Hematopoietic multipotent progenitor cell treated with erythropoietin and hydrocortisone succinate and interleukin-3 and kit ligand, for 6 days (in vitro differentiated cells): ENCODE results near the gene IDUA.

Experiments
- DNase-seq: peaks from one replicate; pipeline ENCODE4 v3.0.0-alpha.2; 2015

The IDUA gene

DNA sequence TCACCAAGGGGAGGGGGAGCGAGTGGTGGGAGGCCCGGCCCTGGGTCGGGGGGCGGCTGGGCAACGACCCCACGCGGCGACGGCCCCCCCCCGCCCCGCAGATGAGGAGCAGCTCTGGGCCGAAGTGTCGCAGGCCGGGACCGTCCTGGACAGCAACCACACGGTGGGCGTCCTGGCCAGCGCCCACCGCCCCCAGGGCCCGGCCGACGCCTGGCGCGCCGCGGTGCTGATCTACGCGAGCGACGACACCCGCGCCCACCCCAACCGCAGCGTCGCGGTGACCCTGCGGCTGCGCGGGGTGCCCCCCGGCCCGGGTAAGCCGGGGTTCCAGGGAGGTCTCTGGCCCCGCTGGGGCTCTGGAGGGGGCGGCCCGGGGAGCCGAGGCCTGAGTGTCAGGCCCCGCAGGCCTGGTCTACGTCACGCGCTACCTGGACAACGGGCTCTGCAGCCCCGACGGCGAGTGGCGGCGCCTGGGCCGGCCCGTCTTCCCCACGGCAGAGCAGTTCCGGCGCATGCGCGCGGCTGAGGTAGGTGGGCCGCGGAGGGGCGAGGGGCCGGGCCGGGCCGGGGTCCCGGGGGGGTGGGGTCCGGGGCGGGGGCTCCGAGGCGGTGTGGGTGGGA lies 15.9 kb downstream of the IDUA start:
- no peak for DNase-seq

DNA sequence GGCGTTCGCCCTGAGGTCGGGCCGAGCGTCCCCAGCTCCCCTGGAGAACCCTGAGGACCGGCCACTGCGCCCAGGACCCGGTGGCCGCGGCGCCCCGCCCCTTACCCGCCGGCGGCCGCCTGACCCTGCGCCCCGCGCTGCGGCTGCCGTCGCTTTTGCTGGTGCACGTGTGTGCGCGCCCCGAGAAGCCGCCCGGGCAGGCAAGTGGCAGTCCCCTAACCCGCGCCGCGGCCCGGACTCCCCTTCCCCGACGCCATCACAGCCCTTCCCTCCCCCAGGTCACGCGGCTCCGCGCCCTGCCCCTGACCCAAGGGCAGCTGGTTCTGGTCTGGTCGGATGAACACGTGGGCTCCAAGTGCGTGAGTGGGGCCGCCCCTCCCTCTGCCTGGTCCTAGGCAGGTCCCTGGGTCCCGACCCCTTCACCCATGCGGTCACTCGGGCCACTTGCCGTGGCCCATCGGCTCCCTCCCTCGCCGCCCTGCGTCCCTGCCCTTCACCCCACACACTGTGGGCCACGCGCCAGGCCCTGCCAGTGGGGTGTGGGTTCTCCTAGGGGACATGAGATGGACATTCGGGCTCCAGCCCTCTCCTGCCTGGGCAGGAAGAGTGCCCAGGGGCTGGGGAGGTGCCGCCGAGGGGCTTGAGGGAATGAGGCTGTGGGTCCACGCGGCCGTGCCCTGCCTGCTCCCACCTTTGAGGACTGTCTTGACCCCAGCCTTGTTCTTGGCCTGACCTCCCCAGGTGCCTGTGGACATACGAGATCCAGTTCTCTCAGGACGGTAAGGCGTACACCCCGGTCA lies 16.6 kb downstream of the IDUA start:
- no peak for DNase-seq

DNA sequence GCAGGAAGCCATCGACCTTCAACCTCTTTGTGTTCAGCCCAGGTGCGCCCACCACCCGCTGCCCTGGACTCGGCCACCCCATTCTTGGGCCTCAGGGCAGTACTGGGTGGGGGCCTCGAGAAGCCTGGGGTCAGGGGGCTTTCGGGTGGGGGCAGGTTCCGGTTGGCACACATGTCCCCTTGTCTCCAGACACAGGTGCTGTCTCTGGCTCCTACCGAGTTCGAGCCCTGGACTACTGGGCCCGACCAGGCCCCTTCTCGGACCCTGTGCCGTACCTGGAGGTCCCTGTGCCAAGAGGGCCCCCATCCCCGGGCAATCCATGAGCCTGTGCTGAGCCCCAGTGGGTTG lies 17.2 kb downstream of the IDUA start:
- no peak for DNase-seq

DNA sequence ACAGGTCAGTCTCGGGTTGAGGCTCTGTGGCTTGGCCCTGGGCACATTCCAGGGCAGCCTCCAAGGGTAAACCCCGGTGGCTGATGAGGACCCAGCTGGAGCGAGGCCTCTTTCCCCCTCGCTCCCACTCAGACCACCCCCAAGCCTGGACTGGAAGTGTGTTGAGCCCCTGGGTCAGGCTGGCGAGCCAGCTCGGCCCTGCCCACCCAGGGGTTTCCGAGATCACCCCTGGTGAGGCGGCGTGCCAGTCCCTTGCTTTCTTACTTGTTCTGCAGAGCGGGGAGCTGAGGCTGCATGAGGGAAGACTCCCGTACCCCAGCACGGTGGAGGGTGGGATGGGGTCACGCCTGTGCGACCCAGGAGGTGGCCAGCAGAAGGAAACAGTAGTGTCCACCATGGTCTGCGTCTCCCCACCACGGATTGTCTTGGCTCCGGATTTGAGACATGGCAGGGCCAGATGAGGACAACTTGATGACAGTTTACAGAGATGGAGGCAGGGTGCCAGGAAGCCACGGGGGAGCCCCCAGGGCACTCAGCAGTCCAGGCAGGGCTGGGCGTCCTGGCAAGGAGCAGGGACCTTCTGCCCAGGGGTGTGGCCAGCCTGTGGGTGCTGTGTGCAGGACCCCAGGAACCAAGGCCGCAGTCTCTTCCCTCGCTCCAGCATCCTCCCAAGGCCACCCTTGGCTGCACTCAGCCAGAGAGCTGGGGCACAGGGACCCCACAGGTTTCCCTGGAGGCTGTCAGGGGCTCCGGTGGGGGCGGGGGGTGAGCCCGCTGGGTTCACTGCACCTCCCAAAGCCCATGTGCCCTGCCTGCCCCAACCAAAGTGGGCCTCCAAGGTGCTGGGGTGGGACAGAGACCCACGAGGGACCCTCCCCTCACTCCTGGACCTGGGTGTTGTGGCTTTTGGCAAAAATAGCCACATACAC lies 18.0 kb downstream of the IDUA start:
- no peak for DNase-seq

DNA sequence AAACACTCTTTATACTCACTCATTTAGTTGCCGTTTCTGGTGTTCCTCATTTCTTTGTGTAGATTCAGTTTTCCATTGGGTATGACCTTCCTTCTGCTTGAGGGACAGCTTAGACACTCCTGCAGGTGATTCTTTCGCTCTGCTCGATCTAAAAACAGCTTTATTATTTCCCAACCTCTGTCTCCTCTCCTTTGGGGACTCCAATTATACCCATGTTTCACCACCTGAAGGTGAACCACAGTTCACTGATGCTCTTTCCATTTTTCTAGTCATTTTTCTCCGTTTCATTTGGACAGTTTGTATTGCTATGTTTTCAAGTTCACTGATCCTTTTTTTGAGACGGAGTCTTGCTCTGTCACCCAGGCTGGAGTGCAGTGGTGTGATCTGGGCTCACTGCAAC lies 20.0 kb downstream of the IDUA start:
- DNase-seq: no peak

DNA sequence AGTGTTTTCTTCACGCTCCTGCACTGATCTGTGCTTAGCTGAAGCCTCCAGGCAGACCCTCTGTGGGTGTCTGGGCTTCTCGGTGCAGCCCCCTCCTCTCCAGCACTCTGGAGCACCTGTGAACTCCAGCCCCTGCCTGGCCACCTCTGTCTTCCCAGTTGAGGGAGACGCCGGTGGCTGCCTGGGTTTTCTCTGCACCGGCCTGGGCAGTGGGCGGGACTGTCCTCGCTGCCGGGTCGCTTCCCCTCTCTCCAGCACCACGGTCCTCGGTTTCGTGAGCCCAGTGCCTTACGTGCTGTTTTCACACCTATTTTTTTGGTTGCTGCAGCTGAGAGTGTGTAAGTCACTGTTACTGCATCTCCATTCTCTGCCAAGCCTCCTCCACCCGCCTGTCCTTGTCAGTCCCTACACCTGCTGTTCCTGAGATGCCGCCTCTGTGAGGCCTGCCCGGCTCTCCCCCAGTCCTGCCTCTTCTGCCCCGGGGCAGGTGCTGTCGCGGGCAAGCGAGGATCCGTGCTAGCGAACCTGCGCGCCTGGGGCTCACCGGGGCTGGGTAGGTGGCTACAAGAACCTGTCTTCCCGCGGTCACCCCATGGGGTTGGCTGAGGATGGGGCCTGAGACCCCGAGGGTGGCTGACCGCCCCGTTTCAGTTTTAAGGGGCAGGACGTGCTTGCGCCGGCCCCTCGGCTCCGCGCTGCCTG lies 22.1 kb downstream of the IDUA start:
- DNase-seq: peak; percentile 35

DNA sequence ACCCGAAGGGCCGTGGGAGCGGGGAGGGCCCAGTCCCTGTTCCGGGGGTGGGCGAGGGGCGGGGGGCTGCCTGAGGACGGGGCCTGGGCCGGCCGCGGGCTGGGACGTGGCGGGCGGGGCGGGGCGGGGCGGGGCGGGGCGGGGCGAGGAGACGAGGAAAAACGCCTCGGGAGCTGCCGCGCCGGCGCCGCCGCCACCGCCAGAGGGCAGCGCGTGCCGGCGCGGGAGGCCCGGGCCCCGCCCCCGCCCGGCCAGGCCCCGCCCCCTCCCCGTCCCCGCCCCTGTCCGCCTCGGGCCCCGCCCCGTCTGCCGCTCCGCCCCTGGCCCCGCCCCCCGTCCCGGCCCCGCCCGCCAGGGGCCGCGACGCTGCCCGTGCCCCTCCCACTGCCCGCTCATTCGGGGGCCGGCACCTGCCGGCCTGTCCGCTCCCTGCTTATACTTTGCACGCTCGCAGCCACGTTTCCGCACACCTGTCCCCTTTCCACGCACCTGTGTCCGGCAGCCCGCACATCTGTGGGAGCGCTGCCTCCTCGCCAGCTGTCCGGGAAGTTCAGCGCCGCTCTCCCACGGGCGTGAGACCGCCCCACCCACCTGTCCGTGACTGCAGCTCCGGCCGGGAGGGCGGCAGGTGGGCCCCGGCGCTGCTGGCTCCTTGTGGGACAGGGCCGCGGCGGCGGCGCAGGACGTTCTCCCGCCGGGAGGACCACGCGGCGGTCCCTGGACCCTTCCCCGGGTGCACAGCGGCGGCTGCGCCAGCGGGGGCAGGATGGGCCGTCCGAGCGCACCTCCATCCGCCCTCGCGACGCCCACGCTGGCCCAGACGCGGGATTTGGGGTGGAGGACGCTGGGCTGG lies 22.9 kb downstream of the IDUA start:
- peak; percentile 73 for DNase-seq

DNA sequence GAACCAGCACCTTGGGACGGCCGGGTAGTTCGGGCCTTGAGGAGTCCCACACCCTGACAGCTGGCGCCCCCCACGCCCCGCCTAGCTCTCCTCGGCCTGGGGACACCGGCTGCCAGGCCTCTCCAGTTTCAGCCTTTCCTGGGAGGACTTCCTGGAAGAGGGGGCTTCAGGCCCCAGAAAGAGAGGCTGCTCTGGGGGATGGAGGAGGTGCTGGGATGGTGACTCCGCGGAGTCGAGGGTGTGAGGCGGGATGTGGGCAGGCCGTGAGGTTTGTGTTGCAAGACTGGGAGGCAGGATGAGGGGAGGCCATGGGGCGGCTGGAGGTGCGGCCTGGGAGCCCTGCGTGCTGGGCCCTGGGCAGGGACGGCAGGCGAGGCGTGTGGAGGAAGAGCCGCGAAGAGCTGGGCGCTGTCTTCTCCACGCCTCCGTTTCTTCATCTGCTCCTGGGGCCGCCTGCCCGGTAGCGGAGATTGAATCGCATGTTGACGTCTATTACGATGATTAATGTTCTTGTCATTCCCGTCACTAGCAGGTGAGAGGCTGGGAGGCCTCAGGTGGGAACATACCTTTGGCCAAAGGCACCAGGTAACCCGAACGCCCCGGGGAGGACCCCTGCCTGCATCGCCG lies 23.7 kb downstream of the IDUA start:
- DNase-seq: peak; percentile 82

DNA sequence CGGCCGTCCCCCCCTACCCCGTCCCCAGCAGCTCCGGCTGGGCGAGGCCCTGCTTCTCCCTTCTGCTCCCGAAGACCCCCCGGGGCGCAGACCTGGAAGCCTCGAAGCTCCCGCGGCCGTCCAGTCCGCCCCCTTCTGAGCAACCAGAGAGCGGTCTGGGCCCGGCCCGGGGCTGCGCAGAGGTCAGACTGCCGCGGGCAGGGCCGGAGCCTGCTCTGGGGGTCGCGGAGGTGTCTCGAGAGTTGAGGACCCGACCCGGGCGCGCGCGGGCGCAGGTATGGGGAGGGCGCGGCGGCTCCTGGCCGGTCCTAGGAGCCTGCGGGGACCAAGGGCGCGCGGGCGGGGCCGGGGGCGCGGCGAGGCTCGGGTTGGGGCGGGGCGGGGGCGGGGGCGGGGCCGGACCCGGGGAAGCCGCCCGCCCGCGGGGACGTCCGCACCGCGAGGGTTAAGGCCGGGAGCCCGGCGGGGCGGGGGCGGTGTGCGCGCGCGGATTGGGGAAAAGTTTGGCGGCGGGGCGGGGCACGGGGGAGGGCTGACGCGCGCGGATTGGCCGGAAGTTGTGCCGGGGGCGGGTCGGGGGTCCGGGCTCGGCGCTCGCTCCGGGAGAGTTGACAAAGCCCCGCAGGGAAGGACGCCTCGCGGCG lies 24.3 kb downstream of the IDUA start, which contains the start of gene FGFRL1:
TSS of gene FGFRL1 (plus strand) at position 605 of the 644 bp plus-strand sequence. CDS start 860 bp downstream, outside the sequence.
- peak; percentile 95 for DNase-seq

DNA sequence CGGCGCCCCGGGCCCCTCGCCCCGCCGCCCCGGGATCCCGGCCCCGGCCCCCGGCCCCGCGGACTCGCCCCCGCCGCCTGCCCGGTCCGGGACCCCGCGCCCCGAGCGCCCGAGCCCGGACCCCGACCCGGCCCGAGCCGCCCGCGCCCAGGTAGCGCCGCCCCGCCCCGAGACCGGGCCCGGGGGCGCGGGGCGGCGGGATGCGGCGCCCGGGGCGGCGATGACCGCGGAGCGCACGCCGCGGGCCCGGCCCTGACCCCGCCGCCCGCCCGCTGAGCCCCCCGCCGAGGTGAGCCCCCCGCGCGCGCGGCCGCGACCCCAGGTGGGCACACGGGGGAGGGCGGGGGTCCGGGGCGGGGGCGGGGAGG lies 24.8 kb downstream of the IDUA start:
- no peak for DNase-seq

DNA sequence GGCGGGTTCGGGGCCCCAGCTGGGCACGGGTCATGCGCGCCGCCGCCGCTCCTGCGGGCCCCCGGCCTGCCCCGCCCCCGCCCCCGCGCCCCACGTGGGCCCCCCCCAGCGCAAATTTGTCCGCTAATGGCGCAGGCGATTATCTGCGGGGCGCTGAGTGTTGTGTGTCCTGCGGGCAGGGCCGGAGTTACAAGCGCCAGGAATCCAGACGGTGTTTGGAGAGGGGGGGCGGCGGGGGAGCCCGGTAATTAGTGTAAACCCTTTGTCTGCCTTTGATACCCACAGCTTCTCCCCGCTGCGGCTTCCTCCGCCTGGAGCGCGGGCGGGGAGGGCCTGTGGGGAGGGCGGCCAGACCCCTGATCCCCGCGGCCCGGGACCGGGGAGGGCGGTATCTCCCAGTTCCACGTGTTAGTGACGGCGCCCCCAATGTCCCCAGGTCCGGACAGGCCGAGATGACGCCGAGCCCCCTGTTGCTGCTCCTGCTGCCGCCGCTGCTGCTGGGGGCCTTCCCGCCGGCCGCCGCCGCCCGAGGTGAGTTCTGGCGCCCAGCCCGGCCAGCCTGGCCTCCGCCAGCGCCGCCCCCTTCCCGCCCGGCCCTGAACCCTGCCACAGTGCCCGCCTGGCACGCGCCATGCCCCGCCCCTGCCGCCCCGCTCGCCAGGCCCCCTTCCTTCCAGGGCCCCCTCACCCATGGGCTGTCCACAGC lies 25.3 kb downstream of the IDUA start:
- peak; percentile 72 for DNase-seq

DNA sequence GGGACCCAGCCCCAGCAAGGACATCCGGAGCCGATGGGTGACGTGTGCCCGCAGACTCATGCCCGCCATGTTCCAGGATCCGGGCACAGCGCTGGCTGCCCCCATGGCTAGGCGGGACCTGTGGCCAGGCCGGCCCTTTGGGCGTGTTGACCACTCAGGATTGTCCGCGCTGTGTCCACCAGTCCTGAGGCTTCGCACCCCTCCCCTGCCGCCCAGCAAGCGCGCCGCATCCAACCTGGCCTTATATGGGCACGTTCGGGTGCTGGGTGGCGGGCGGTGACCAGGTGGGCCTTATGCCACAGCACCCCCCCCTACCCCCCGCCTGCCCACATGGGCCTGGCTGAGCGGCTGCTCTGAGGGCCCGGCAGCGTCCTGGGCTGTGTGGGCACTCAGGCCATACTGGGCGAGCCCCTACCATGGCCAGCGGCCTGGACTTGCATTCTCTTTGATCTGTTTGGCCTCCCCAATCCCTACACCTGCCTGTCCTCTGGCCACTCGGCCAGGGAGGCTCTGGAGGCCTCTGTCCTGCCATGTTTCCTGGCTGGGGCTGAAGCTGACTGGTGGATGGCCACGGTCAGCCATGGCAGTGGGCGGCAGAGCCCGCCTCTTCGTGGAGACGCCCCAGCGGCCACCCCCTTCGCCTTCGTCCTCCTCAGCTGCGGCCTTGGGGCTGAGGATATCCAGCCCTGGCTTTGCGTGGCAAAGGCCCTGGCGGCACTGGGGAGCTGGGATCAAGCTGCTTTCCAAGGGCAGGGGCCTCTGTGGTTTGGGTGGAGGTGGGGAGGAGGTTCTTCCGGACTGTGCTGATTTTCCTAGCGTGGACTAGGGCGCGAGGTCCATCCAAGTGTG lies 26.6 kb downstream of the IDUA start:
- DNase-seq: no peak

DNA sequence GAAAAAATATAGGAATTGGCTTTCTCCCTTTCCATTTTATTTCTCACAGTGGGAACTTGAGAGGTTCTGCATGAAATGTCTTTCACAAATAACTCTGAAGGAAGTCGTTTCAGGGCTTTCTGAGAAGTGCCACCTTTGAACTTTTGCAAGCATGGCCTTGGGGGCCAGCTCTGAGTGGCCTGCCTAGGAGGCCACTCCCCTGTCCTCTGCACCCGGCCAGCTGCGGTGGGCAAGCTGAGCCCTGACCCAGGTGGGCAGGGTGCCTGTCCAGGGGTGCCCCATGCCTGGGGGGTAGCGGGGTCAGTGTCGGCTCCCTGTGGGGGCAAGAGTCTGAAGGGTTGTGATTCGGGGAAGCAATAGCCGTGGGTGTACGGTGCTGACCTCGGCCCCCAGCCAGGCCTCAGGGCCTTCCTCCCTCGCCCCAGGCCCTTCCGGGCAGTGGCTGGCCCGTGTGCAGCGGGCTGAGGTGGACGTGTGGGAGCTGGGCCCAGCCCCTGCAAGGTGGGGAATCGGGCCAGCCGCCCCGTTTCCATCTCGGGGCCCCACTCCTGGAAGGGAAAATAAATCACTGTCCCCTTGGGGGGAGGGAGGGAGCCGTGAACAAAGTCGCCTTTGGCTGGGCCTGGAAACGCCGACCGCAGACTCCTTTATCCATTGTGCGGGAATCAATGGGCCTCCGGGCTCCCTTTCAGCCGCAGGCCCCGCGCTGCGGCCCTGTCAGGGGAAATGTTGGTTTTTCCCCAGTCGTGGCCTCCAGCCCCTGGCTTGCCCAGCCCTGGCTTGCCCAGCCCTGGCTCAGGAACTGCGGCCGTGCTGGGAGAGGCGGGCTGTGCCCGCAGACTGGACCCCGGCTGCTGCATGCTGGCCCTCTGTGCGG lies 27.7 kb downstream of the IDUA start:
- DNase-seq: no peak

DNA sequence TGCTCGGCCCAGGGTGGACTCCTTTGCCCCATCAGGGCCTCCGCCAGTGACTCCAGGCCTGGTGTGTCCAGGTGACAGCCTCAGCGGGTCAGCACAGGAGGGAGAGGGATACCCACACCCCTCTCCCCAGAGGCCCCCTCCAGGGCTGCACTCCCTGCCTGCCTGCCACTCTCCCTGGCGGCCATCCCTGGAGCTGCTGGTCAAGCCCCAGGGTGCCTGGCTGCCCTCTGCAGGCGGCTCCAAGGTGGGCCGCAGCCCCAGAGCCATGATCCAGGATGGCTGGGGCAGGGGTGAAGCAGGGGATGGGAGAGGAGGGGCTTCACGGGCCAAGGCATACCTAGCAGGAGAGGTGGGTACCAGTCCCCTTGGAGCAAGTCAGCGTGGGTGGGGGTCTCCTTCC lies 28.3 kb downstream of the IDUA start:
- no peak for DNase-seq

DNA sequence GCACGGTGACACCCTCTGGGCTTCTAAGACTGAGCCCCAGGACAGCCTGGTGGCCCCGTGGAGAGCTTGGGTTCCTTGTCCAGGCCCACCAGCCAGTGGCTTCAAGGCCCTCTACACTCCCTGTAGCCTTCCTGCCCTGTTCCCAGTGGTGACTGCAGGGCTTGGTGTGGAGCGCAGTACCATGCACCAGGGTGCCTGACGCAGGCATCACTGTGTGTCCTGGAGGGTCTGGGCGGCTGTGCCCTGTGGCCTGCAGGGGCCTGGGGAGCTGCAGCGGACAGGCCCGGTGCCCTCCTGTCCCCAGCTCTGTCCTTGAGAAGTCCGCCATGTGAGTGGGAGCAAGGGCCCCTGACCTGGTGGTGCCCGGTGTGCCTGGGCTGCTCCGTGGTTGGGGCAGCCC lies 28.9 kb downstream of the IDUA start:
- no peak for DNase-seq

DNA sequence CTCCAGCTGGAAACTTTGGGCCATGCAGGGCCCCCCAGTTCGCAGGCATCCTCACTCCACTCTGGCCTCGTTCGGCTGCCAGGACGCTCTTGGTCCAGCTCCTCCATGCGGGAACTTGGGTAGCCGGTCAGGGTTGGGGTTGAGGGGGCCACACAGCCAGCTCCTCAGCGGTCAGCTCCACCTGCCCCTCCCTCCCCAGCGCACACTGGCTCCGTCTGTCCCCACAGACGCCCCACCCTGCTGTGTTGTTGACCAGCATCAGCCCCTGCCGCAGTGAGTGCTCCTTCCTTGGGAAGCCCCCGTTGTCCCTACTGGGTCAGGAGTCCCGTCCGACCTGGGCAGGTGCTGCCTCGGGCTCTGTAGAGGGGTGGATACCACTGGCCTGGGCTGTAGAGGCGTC lies 30.4 kb downstream of the IDUA start:
- DNase-seq: no peak

DNA sequence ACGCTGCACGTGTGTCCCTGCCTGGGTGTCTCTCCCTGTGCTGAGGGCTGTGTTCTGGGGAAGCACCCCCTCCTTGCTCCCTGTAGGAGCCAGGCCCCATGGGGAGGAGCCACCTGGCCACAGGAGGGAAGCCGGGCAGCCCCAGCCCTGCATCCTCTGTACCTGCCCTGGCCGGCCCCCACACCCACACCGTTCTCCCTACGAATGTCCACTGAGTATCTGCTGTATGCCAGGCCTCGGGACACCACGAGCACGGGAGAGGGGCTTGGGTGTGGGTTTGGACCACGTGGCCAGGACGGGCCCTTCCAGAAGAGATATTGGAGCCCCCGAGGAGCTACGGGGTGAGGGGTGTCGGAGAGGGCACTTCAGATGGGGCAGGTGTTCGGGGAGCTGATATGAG lies 30.9 kb downstream of the IDUA start:
- DNase-seq: no peak
